Neural progenitor cell (in vitro differentiated cells): ENCODE data around the gene VPS13D. TPM values are rescaled to one million over a fixed set of nuclear protein-coding genes. Genes with fewer than 3 reads are reported as not detected.

Experiments used
- DNase-seq: peaks from one replicate; pipeline ENCODE4 v3.0.0-alpha.2; 2016; ENCODE audit warnings: low spot score
- H2AFZ ChIP-seq: fragments of 200-600 bp; sonication (generic); replicated peaks from 2 replicates; pipeline ENCODE4 v1.6.1; 2016; ENCODE audit warnings: antibody characterized with exemption
- H3F3A ChIP-seq: fragments of 200-600 bp; sonication (generic); 2 replicates; pipeline ENCODE4 v1.6.1; 2016; ENCODE audit warnings: antibody characterized with exemption, low read depth
- H3K27ac ChIP-seq: fragments of 200-600 bp; sonication (generic); 2 replicates; pipeline ENCODE4 v1.5.1; 2016; ENCODE audit warnings: mild to moderate bottlenecking
- H3K27me3 ChIP-seq: fragments of 200-600 bp; sonication (generic); 2 replicates; pipeline ENCODE4 v1.6.1; 2016; ENCODE audit warnings: mild to moderate bottlenecking, moderate library complexity
- H3K36me3 ChIP-seq: fragments of 200-600 bp; sonication (generic); 2 replicates; pipeline ENCODE4 v1.5.1; 2016
- H3K4me1 ChIP-seq: fragments of 200-600 bp; sonication (generic); 2 replicates; pipeline ENCODE4 v1.6.1; 2016; ENCODE audit warnings: mixed run types
- H3K4me2 ChIP-seq: fragments of 200-600 bp; sonication (generic); 2 replicates; pipeline ENCODE4 v1.6.1; 2016
- H3K4me3 ChIP-seq: fragments of 200-600 bp; sonication (generic); 2 replicates; pipeline ENCODE4 v1.5.1; 2016
- H3K79me2 ChIP-seq: fragments of 200-600 bp; sonication (generic); 2 replicates; pipeline ENCODE4 v1.6.1; 2016; ENCODE audit warnings: low read depth
- H3K9ac ChIP-seq: fragments of 200-600 bp; sonication (generic); 2 replicates; pipeline ENCODE4 v1.6.1; 2016
- H3K9me3 ChIP-seq: fragments of 200-600 bp; sonication (generic); 2 replicates; pipeline ENCODE4 v1.5.1; 2016; ENCODE audit warnings: low read depth
- H4K20me1 ChIP-seq: fragments of 200-600 bp; sonication (generic); 2 replicates; pipeline ENCODE4 v1.6.1; 2016; ENCODE audit warnings: low read depth
- H3K27ac Mint-ChIP-seq: 3 replicates; pipeline ENCODE4 v1.8.0; 2021; ENCODE audit warnings: mixed read lengths
- H3K27me3 Mint-ChIP-seq: 2 replicates; pipeline ENCODE4 v1.8.0; 2022; ENCODE audit warnings: low read depth, mild to moderate bottlenecking, inconsistent platforms, moderate library complexity, mixed read lengths; ENCODE audit not compliant: insufficient read depth
- H3K36me3 Mint-ChIP-seq: 3 replicates; pipeline ENCODE4 v1.8.0; 2021; ENCODE audit warnings: mixed read lengths
- H3K4me1 Mint-ChIP-seq: 3 replicates; pipeline ENCODE4 v1.8.0; 2021; ENCODE audit warnings: mixed read lengths
- H3K4me3 Mint-ChIP-seq: 3 replicates; pipeline ENCODE4 v1.8.0; 2021; ENCODE audit warnings: mild to moderate bottlenecking, moderate library complexity, mixed read lengths
- H3K9me3 Mint-ChIP-seq: 3 replicates; pipeline ENCODE4 v1.8.0; 2020; ENCODE audit warnings: mixed read lengths
- CTCF ChIP-seq: fragments of 200-600 bp; sonication (generic); IDR thresholded peaks from 2 replicates; pipeline ENCODE4 v1.5.1; 2017; ENCODE audit warnings: antibody characterized with exemption, mild to moderate bottlenecking
- EZH2 ChIP-seq: fragments of 200-600 bp; sonication (generic); IDR thresholded peaks from 2 replicates; pipeline ENCODE4 v1.6.1; 2017; ENCODE audit warnings: antibody characterized with exemption, mild to moderate bottlenecking, moderate library complexity
- EZH2phosphoT487 ChIP-seq: fragments of 200-600 bp; sonication (generic); IDR thresholded peaks from 2 replicates; pipeline ENCODE4 v1.6.1; 2017; ENCODE audit warnings: antibody characterized with exemption
- total RNA-seq: library from RNA; depleted of rRNA; stranded (reverse); fragments of >200 nt; gene quantifications from 2 replicates; pipeline ENCODE4 v1.2.3, GENCODE V29; 2015; ENCODE audit warnings: low replicate concordance

The VPS13D gene
- total RNA-seq, 1 donor from 2014 or later = 16.4 TPM

GRCh38 chr1:12276225-12276624 is 46.4 kb downstream of the VPS13D start:
- Histone ChIP-seq H3K27ac (no peak overlapping the region), H2AFZ (no peak overlapping the region), H3K4me1 (peaks cover 3% of the 10 kb centered on the region), H3K4me3 (no peak overlapping the region), H3K9me3 (no peaks in the 10 kb centered on the region), H3K4me2 (no peak overlapping the region), H3F3A (peaks cover 6% of the 10 kb centered on the region), H4K20me1 (peaks cover 5% of the 10 kb centered on the region), H3K9ac (no peak overlapping the region), H3K27me3 (no peaks in the 10 kb centered on the region), H3K79me2 (no peaks in the 10 kb centered on the region), H3K36me3 (peaks cover 5% of the 10 kb centered on the region)
- peak; percentile 73 for DNase-seq
- Mint-ChIP-seq H3K4me1 (peaks cover 7% of the 10 kb centered on the region), H3K27ac (no peak overlapping the region), H3K4me3 (no peak overlapping the region), H3K27me3 (no peaks in the 10 kb centered on the region), H3K9me3 (no peaks in the 10 kb centered on the region), H3K36me3 (peaks cover 24% of the 10 kb centered on the region)
- TF ChIP-seq EZH2 (no peak), CTCF (peak; percentile 71)

GRCh38 chr1:12279003-12279402 is 49.2 kb downstream of the VPS13D start:
- TF ChIP-seq CTCF (no peak), EZH2phosphoT487 (no peak), EZH2 (no peak)
- no peak overlapping the region for H3K4me3 ChIP-seq
- Mint-ChIP-seq H3K27ac (no peak overlapping the region), H3K9me3 (no peaks in the 10 kb centered on the region), H3K4me3 (no peak overlapping the region), H3K36me3 (peaks cover 30% of the 10 kb centered on the region), H3K27me3 (no peaks in the 10 kb centered on the region), H3K4me1 (peaks cover 7% of the 10 kb centered on the region)
- no peak overlapping the region for H3K9ac ChIP-seq
- DNase-seq = no peak
- H3K9me3 ChIP-seq = no peaks in the 10 kb centered on the region
- H3K4me2 ChIP-seq = no peak overlapping the region
- peaks cover 3% of the 10 kb centered on the region for H3K4me1 ChIP-seq
- H4K20me1 ChIP-seq = peaks cover 5% of the 10 kb centered on the region
- H3K36me3 ChIP-seq = peaks cover 5% of the 10 kb centered on the region
- no peaks in the 10 kb centered on the region for H3K27me3 ChIP-seq
- no peaks in the 10 kb centered on the region for H3K79me2 ChIP-seq
- H3K27ac ChIP-seq = no peak overlapping the region
- no peak overlapping the region for H2AFZ ChIP-seq
- H3F3A ChIP-seq = peaks cover 6% of the 10 kb centered on the region

- Histone ChIP-seq H2AFZ (no peak overlapping the region), H3F3A (peaks cover 6% of the 10 kb centered on the region), H3K27ac (no peak overlapping the region), H4K20me1 (peaks cover 5% of the 10 kb centered on the region), H3K4me3 (no peak overlapping the region), H3K4me1 (peaks cover 3% of the 10 kb centered on the region), H3K27me3 (no peaks in the 10 kb centered on the region), H3K4me2 (no peak overlapping the region), H3K79me2 (no peaks in the 10 kb centered on the region), H3K9ac (no peak overlapping the region), H3K36me3 (peaks cover 5% of the 10 kb centered on the region), H3K9me3 (no peaks in the 10 kb centered on the region)
- H3K4me3 Mint-ChIP-seq = no peak overlapping the region
- H3K4me1 Mint-ChIP-seq = peaks cover 7% of the 10 kb centered on the region
- no peak for DNase-seq
- TF ChIP-seq CTCF = no peak
- no peak for TF ChIP-seq EZH2phosphoT487
- TF ChIP-seq EZH2 = no peak
- peaks cover 29% of the 10 kb centered on the region for H3K36me3 Mint-ChIP-seq
- H3K27ac Mint-ChIP-seq = no peak overlapping the region
- H3K27me3 Mint-ChIP-seq = no peaks in the 10 kb centered on the region
- no peaks in the 10 kb centered on the region for H3K9me3 Mint-ChIP-seq
Observed at GRCh38 chr1:12279728-12280464, 50.1 kb downstream of the VPS13D start.
